ENCODE results near the gene ME1.
"Not testable (repeated sequence)": the region's sequence is repeated elsewhere in the genome, so short reads cannot be mapped to it uniquely, and the experiment has no call there.

Gene ME1

DNA sequence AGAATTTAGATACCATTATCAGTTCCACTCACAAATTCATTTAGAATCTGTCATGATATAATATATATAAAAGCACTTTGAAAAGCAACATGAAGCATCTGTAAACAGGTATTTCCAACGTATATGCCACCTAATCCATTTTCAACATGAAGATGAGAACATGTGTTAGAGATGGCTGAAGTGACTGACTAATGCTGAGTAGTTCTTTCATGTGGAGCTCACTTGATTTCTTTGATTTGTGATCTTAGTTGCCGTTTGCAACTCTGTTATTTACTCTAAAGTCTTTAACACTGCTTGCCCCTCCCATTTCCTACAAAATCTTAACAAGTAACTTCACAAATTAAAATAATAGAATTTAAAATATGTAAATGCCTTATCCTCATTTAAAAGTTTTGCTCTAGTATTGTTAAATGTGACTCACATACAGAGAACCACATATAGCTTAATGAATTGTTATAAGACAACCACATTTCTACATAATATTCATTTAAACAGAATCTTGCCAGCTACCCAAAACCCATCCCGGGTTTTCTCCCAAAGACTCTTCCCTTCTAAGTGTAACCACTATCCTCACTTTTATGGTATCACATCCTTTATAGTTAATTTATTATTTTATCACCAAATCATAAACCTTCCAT is 78.3 kb downstream of the ME1 start:
- no peak overlapping the region for H3K27ac ChIP-seq (ENCODE audit: low read length)
- no peaks in the 10 kb centered on the region for H3K9me3 ChIP-seq (ENCODE audit: control insufficient read depth in 1 of 2, low read length in 2 of 2)
- H3K27me3 ChIP-seq (ENCODE audit: low read depth, low read length): no peaks in the 10 kb centered on the region
- no peak overlapping the region for H3K4me3 ChIP-seq (ENCODE audit: low read depth in 1 of 2, low read length in 2 of 2)
- no peaks in the 10 kb centered on the region for H3K36me3 ChIP-seq (ENCODE audit: control insufficient read depth in 1 of 2, insufficient read depth in 2 of 2, low read length in 2 of 2)
- H3K4me1 ChIP-seq (ENCODE audit: control insufficient read depth in 1 of 2, insufficient read depth in 2 of 2, low read length in 2 of 2): no peaks in the 10 kb centered on the region

DNA sequence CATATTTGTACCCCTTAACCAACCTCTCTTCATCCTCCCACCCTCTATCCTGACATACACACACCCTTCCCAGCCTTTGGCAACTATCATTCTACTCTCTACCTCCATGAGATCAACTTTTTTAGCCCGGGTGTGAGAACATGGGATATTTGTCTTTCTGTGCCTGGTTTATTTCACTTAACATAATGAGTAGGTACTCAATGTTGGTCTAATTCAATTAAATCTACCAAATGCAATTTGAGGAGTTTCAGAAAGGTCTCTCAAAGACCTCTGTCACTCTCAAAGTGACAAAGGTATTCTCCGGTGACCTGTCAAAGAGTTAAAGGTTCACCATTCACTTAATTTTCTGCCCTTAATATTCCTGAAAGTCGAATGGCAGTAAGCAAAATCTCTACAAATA is 87.7 kb downstream of the ME1 start:
- Histone ChIP-seq H3K4me1 (ENCODE audit: control insufficient read depth in 1 of 2, insufficient read depth in 2 of 2, low read length in 2 of 2) (no peaks in the 10 kb centered on the region), H3K27me3 (ENCODE audit: low read depth, low read length) (no peaks in the 10 kb centered on the region), H3K9me3 (ENCODE audit: control insufficient read depth in 1 of 2, low read length in 2 of 2) (no peaks in the 10 kb centered on the region), H3K27ac (ENCODE audit: low read length) (no peak overlapping the region), H3K4me3 (ENCODE audit: low read depth in 1 of 2, low read length in 2 of 2) (no peak overlapping the region), H3K36me3 (ENCODE audit: control insufficient read depth in 1 of 2, insufficient read depth in 2 of 2, low read length in 2 of 2) (no peaks in the 10 kb centered on the region)

DNA sequence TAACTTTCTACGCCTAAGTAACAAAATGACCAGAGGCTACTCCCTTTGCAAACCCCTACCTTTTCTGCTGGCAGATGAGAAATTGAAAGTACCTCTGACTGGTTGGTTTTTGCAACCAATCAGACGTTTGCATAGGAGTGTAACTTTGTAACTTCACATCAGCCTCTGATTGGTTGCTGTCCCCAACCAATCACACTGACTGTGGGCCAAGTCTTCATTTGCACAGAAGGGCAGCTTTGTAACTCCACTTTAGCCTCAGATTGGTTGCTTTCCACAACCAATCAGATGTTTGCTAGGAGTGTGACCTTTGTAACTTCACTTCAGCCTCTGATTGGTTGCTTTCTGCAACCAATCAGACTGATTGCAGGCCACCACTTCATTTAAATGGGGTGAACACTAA is 89.1 kb downstream of the ME1 start:
- no peak overlapping the region for H3K27ac ChIP-seq (ENCODE audit: low read length)
- no peaks in the 10 kb centered on the region for H3K4me1 ChIP-seq (ENCODE audit: control insufficient read depth in 1 of 2, insufficient read depth in 2 of 2, low read length in 2 of 2)
- H3K36me3 ChIP-seq (ENCODE audit: control insufficient read depth in 1 of 2, insufficient read depth in 2 of 2, low read length in 2 of 2): no peaks in the 10 kb centered on the region
- H3K9me3 ChIP-seq (ENCODE audit: control insufficient read depth in 1 of 2, low read length in 2 of 2): no peaks in the 10 kb centered on the region
- no peaks in the 10 kb centered on the region for H3K27me3 ChIP-seq (ENCODE audit: low read depth, low read length)
- no peak overlapping the region for H3K4me3 ChIP-seq (ENCODE audit: low read depth in 1 of 2, low read length in 2 of 2)

DNA sequence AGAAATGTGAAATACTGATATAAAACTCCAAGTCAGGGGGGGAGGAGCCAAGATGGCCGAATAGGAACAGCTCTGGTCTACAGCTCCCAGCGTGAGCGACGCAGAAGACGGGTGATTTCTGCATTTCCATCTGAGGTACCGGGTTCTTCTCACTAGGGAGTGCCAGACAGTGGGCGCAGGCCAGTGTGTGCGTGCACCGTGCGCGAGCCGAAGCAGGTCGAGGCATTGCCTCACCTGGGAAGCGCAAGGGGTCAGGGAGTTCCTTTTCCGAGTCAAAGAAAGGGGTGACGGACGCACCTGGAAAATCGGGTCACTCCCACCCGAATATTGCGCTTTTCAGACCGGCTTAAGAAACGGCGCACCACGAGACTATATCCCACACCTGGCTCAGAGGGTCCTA is 96.9 kb downstream of the ME1 start:
- H3K27me3 ChIP-seq (ENCODE audit: low read depth, low read length); H3K4me1 ChIP-seq (ENCODE audit: control insufficient read depth in 1 of 2, insufficient read depth in 2 of 2, low read length in 2 of 2); H3K36me3 ChIP-seq (ENCODE audit: control insufficient read depth in 1 of 2, insufficient read depth in 2 of 2, low read length in 2 of 2); H3K9me3 ChIP-seq (ENCODE audit: control insufficient read depth in 1 of 2, low read length in 2 of 2); H3K27ac ChIP-seq (ENCODE audit: low read length); H3K4me3 ChIP-seq (ENCODE audit: low read depth in 1 of 2, low read length in 2 of 2): not testable (repeated sequence)

DNA sequence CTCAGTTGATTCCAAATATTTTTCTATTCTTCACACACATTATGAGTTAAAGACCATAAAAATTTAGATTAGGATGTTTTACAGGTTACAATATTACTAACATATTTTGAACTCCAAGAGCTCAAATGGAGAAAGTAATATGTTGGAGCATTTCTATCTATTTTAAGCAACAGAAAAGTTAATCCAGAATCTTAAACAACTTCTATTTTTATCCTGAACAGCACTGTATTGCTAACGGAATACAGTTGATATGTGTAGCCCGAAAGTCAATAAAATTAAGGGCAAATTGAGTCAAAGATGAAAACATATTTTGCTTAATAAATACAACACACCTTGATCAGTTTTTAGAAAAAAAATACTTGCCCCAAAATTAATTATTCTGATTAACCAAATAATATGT is 97.4 kb downstream of the ME1 start:
- no peak overlapping the region for H3K27ac ChIP-seq (ENCODE audit: low read length)
- H3K36me3 ChIP-seq (ENCODE audit: control insufficient read depth in 1 of 2, insufficient read depth in 2 of 2, low read length in 2 of 2): no peaks in the 10 kb centered on the region
- H3K27me3 ChIP-seq (ENCODE audit: low read depth, low read length): no peaks in the 10 kb centered on the region
- no peak overlapping the region for H3K4me3 ChIP-seq (ENCODE audit: low read depth in 1 of 2, low read length in 2 of 2)
- H3K9me3 ChIP-seq (ENCODE audit: control insufficient read depth in 1 of 2, low read length in 2 of 2): no peaks in the 10 kb centered on the region
- no peaks in the 10 kb centered on the region for H3K4me1 ChIP-seq (ENCODE audit: control insufficient read depth in 1 of 2, insufficient read depth in 2 of 2, low read length in 2 of 2)

DNA sequence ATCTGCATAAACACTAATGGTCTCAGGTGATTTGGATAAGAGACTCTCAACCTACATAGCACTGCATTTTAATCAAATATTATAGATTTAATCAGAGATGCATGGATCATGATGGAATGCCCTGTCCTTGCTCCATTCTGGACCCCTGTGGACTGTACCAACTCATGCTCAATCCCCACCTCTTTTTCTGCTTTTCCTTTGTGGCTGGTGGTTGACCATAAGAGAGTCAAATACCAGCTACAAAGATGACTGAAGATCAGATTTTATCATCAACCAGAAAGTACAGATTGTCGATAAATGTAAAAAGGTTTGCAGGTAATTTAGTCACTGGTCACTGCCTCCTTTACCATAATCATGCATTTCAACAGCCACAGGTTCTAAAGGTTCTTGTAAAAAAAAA is 116.2 kb downstream of the ME1 start:
- no peak overlapping the region for H3K27ac ChIP-seq (ENCODE audit: low read length)
- no peaks in the 10 kb centered on the region for H3K36me3 ChIP-seq (ENCODE audit: control insufficient read depth in 1 of 2, insufficient read depth in 2 of 2, low read length in 2 of 2)
- H3K9me3 ChIP-seq (ENCODE audit: control insufficient read depth in 1 of 2, low read length in 2 of 2): no peaks in the 10 kb centered on the region
- H3K4me1 ChIP-seq (ENCODE audit: control insufficient read depth in 1 of 2, insufficient read depth in 2 of 2, low read length in 2 of 2): no peaks in the 10 kb centered on the region
- H3K27me3 ChIP-seq (ENCODE audit: low read depth, low read length): no peaks in the 10 kb centered on the region
- no peak overlapping the region for H3K4me3 ChIP-seq (ENCODE audit: low read depth in 1 of 2, low read length in 2 of 2)

DNA sequence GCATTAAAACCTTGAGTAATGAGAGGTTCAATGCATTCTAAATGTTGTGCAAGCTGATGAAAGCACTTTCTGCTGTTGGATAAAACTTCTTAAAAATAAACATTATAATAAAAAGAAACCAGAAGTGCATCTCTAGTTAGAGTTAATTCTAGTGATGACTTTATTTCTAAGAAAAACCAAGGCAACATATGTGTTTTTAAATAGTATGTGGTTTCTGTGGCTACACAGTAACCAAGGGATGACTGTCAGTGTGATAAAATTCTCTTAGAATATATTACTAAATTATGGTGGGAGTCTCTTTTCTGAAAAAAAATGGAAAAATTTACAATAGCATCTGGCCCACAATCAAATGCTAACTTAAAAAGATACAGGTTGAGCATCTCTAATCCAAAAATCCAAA is 117.0 kb downstream of the ME1 start:
- Histone ChIP-seq H3K9me3 (ENCODE audit: control insufficient read depth in 1 of 2, low read length in 2 of 2) (no peaks in the 10 kb centered on the region), H3K4me3 (ENCODE audit: low read depth in 1 of 2, low read length in 2 of 2) (no peak overlapping the region), H3K27me3 (ENCODE audit: low read depth, low read length) (no peaks in the 10 kb centered on the region), H3K36me3 (ENCODE audit: control insufficient read depth in 1 of 2, insufficient read depth in 2 of 2, low read length in 2 of 2) (no peaks in the 10 kb centered on the region), H3K4me1 (ENCODE audit: control insufficient read depth in 1 of 2, insufficient read depth in 2 of 2, low read length in 2 of 2) (no peaks in the 10 kb centered on the region), H3K27ac (ENCODE audit: low read length) (no peak overlapping the region)

DNA sequence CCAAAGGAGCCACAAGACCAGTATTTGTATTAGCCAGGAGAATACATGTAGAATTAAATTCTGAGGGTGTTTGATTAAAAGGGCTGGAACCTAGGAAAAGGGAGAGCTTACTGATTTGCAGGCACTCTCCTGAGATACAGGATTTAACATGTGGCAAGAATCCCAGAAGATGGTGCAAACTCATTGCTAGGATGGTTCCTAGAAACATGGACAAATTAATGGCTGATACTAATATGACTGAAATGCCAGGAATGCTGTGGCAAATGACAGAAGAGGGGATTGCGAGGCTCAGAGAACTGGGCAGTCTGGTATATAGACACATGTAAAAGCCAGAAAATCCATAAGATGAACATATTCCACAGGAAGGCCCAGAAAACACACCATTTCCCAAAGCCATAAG is 119.6 kb downstream of the ME1 start:
- H3K4me1 ChIP-seq (ENCODE audit: control insufficient read depth in 1 of 2, insufficient read depth in 2 of 2, low read length in 2 of 2): no peaks in the 10 kb centered on the region
- no peak overlapping the region for H3K4me3 ChIP-seq (ENCODE audit: low read depth in 1 of 2, low read length in 2 of 2)
- no peaks in the 10 kb centered on the region for H3K27me3 ChIP-seq (ENCODE audit: low read depth, low read length)
- H3K36me3 ChIP-seq (ENCODE audit: control insufficient read depth in 1 of 2, insufficient read depth in 2 of 2, low read length in 2 of 2): no peaks in the 10 kb centered on the region
- H3K27ac ChIP-seq (ENCODE audit: low read length): no peak overlapping the region
- no peaks in the 10 kb centered on the region for H3K9me3 ChIP-seq (ENCODE audit: control insufficient read depth in 1 of 2, low read length in 2 of 2)

DNA sequence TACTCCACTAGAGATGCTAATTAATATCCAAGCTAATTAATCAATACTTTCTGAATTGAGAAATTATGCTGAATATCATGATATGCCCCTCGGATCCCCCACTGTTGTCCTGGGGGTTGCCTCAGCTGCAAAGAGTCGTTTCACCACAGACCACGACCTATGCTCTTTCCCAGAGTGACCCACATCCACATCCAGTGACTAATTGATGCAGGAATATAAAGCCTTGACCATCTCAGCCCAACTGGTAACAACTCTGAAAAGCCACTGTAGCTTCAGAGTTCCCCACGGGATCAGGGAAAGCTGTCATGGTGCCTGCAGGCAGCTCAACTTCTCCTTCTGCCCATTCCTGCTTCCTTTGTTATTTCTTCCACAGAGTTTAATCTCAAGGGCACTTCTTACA is 120.8 kb downstream of the ME1 start:
- no peaks in the 10 kb centered on the region for H3K9me3 ChIP-seq (ENCODE audit: control insufficient read depth in 1 of 2, low read length in 2 of 2)
- no peak overlapping the region for H3K27ac ChIP-seq (ENCODE audit: low read length)
- no peaks in the 10 kb centered on the region for H3K4me1 ChIP-seq (ENCODE audit: control insufficient read depth in 1 of 2, insufficient read depth in 2 of 2, low read length in 2 of 2)
- H3K27me3 ChIP-seq (ENCODE audit: low read depth, low read length): no peaks in the 10 kb centered on the region
- H3K4me3 ChIP-seq (ENCODE audit: low read depth in 1 of 2, low read length in 2 of 2): no peak overlapping the region
- no peaks in the 10 kb centered on the region for H3K36me3 ChIP-seq (ENCODE audit: control insufficient read depth in 1 of 2, insufficient read depth in 2 of 2, low read length in 2 of 2)

DNA sequence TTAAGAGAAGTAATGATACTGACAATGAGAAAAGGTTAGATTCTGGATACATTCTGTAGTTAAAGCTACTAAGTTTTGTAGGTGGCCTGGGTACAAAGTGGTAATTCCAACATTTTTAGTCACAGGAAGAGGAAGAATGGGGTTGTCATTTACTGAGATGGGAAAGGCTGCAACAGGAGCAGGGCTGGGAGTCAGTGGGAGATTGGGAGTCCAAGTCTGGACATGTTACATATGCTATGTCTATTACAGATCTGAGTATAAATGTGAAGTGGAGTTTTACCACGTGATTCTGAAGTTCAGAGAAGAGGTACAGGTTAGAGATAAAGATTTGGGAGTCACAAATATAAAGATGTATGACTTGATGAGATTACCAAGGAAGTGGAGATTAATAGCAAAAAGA is 121.5 kb downstream of the ME1 start:
- Histone ChIP-seq H3K27ac (ENCODE audit: low read length) (no peak overlapping the region), H3K9me3 (ENCODE audit: control insufficient read depth in 1 of 2, low read length in 2 of 2) (no peaks in the 10 kb centered on the region), H3K27me3 (ENCODE audit: low read depth, low read length) (no peaks in the 10 kb centered on the region), H3K36me3 (ENCODE audit: control insufficient read depth in 1 of 2, insufficient read depth in 2 of 2, low read length in 2 of 2) (no peaks in the 10 kb centered on the region), H3K4me1 (ENCODE audit: control insufficient read depth in 1 of 2, insufficient read depth in 2 of 2, low read length in 2 of 2) (no peaks in the 10 kb centered on the region), H3K4me3 (ENCODE audit: low read depth in 1 of 2, low read length in 2 of 2) (no peak overlapping the region)

DNA sequence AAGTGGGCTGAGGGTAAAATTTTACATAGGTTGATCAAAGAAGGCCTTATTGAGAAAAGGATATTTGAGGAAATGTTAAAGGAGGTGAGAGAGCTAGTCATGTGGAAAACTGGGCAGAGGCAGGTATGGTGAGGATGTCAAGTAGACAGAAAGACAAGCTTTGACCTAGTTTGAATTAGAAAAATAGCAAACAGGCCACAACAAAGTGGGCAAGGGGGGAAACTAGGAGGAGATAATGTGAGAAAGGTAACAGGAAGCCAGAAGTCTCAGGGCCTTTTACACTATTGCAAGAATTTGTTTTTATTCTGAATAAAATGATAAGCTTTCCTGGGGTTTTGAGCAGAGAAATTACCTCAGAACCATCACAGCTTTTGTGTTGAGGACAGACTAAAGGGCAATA is 122.0 kb downstream of the ME1 start:
- no peaks in the 10 kb centered on the region for H3K36me3 ChIP-seq (ENCODE audit: control insufficient read depth in 1 of 2, insufficient read depth in 2 of 2, low read length in 2 of 2)
- H3K4me1 ChIP-seq (ENCODE audit: control insufficient read depth in 1 of 2, insufficient read depth in 2 of 2, low read length in 2 of 2): no peaks in the 10 kb centered on the region
- H3K27me3 ChIP-seq (ENCODE audit: low read depth, low read length): no peaks in the 10 kb centered on the region
- no peak overlapping the region for H3K4me3 ChIP-seq (ENCODE audit: low read depth in 1 of 2, low read length in 2 of 2)
- no peak overlapping the region for H3K27ac ChIP-seq (ENCODE audit: low read length)
- H3K9me3 ChIP-seq (ENCODE audit: control insufficient read depth in 1 of 2, low read length in 2 of 2): no peaks in the 10 kb centered on the region

DNA sequence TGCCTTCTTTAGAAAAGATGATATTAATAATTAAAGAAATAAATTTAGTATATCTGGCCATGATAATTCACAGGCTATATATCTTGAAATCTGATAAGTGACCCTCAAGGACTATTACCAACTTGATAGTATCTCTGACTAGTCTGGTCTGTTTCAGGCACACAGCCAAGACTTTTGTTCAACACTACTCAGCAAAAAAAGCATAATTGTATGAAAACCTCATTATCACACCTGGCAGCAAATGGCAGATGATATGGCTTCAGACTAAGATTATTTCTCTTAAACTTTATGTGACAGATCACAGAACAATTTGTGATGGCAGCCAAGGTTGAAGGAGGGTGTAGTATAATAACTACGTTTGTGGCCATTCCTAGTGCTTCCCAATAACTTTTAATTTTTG is 123.0 kb downstream of the ME1 start:
- Histone ChIP-seq H3K9me3 (ENCODE audit: control insufficient read depth in 1 of 2, low read length in 2 of 2) (no peaks in the 10 kb centered on the region), H3K27me3 (ENCODE audit: low read depth, low read length) (no peaks in the 10 kb centered on the region), H3K36me3 (ENCODE audit: control insufficient read depth in 1 of 2, insufficient read depth in 2 of 2, low read length in 2 of 2) (no peaks in the 10 kb centered on the region), H3K27ac (ENCODE audit: low read length) (no peak overlapping the region), H3K4me1 (ENCODE audit: control insufficient read depth in 1 of 2, insufficient read depth in 2 of 2, low read length in 2 of 2) (no peaks in the 10 kb centered on the region), H3K4me3 (ENCODE audit: low read depth in 1 of 2, low read length in 2 of 2) (no peak overlapping the region)
